GM19324 (cell line): Measurements from ENCODE around the gene ZNF396.

Experiments
- ATAC-seq: cut with Tn5 transposase; IDR thresholded peaks from one replicate; pipeline ENCODE4 v1.9.1; 2021; ENCODE audit warnings: mild to moderate bottlenecking, moderate library complexity; ENCODE audit not compliant: unreplicated experiment, low FRiP score

The ZNF396 gene

DNA sequence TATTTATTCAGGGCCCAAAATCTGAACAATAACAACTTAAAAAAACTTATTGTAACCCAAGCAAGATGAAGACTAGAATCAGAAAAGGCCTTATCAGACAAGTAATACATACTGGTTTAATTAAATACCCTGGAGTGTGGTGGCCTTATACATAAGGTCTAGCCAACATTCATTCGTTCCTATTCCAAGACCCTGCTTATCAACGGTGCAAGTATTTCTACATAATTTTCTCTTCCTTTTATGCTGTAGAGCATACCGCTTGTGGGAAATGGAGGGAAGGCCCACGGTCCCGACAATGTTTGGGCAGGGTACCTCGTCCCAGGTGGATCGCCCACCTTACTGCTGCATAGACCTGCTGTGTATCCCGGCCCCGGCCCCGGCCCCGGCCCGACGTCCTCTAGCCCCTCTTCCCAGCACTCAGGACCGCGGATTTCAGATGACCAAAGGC is 33.6 kb downstream of the ZNF396 start:
- ATAC-seq = no peak

DNA sequence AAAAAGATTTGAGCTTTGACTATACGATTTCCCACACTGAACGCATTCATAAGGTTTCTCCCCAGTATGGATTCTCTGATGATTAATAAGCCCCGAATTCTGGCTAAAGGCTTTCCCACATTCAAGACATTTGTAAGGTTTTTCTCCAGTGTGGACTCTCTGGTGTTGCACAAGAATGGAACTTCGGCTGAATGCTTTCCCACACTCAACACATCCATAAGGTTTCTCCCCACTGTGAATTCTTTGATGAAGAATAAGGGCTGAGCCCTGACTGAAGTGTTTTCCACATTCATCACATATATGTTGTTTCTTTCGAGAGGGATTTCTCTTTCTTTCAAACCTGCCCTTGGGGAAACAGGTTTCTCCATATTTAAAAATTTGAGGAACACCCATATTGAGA is 39.9 kb downstream of the ZNF396 start:
- ATAC-seq = no peak

DNA sequence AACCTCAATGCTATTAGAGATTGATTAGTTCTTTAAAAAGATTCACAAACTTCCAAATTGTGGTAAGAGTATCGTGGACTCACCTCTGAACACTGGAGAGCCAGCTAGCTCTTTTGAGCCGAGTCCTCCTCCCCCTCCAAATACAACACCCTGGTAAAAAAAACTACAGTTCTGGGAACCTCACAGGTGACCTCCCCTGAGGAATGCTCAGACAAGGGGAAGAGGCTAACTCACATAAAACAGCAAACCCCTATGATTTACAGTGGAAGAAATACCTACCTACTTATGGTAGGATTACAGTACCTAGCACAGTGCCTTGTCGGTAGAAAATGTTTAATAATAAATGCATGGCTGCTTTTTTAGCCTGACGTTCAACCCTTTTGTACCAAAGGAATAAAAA is 41.3 kb downstream of the ZNF396 start:
- ATAC-seq = no peak

DNA sequence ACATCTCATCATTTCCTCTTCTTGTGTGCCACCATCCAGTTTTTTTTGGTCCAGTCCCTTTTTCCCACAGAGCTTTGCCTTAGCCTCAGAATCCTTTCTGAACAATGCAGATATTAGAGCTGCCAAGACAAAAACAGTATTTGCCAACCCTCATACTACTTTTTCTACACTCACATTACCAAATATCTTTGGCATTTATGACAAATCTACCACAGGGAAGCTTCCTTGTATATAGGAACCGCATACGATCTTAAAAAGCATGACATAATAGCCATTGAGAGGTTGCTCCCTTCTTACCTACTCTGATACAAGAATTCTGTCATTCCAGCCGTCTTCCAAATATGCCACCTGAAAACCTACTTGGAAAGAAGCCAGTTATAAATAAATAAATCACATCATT is 42.3 kb downstream of the ZNF396 start:
- ATAC-seq = no peak

DNA sequence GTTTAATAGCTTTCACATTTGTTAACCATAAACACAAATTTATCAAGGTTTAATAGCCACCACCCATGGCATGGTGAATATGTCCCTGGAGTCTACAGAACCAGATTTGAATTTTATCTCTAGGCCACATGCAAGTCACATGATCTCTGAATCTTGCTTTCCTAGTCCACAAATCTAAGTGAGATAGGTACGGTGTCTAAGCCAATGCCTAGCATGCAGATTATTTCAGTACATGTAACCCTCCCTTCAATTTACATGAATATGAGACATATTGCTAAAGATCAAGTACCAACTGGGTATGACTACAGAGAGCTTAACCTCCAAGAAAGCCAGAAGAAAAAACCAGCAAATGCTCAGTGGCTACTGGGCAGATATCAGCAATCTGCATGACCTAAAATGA is 42.9 kb downstream of the ZNF396 start:
- ATAC-seq = no peak

DNA sequence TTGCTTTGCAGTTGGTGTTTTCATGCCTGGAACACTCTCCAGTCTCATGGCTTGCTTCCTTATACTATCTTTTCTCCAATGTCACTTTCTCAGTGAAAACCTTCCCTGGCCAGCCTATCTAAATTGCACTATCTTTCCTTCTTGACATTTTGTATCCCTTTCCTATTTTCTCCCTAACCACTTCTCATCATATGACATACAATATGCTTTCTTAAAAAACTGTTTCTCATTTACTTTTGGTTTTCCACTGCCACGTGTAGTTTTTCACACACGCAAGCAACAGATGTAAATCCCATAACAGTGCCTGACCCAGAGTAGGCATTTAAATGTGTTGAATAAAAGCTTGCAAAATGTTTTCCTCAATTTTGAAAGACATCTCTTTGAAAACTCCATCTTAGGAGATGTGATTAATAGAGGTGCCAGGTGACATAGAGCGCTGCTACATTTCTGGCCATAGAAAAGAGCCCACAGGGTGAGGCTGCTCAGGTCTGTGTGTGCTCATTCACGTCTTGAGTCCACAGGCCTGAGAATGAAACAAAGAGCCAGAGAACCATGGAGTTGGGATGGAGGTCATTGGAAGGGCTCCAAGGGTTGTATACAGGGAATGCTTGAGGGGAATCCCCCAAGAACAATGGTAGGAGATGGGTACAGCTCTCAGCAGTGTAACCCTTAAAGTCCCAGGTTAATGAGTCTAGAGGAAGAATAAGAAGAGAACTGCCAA is 45.6 kb downstream of the ZNF396 start:
- ATAC-seq = no peak

DNA sequence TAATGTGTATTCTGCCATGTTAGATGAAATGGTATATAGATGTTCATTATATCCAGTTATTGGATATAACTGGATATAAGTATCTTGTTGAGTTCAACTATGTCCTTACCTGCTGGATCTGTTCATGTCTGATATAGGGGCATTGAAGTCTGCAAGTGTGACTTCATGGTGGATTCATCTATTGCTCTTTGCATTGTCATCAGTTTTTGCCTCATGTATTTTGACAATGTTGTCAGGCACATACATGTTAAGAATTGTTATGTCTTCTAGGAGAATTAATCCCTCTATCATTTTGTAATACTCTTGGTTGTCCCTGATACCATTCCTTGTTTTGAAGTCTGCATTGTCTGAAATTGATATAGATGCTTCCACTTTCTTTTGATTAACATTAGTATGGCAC is 48.3 kb downstream of the ZNF396 start:
- ATAC-seq = no peak

DNA sequence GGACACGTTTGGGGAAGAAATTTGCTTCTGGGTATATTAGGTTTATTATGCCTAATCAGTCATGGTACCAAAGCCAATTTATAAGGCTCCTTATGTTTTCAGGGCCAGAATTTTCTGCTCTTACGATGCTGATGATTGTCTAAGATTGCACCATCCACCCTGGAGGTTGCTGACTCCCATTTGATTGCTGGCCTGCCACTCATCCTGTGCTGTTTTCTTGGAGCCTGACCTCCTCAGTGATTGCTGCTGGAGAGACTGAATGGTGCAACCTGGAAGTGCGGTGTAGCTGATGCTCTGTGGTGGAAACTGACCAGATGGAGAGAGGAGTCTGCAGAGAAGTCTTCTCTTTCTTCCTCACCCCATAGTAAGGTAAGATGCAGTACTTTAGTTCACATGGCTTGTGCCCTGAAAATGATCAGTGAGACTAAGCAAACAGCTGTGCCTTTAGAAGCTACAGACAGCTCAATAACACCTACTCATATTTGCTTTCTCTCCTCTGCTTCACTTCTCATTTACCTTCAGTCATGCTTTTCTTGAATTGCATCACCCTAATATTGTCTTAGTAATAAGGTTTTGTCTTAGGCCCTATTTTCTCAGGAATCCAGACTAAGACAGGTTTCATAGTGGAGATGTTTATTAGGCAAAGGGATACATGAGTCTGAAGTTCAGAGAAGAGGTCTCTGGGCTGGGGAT is 50.3 kb downstream of the ZNF396 start:
- no peak for ATAC-seq

DNA sequence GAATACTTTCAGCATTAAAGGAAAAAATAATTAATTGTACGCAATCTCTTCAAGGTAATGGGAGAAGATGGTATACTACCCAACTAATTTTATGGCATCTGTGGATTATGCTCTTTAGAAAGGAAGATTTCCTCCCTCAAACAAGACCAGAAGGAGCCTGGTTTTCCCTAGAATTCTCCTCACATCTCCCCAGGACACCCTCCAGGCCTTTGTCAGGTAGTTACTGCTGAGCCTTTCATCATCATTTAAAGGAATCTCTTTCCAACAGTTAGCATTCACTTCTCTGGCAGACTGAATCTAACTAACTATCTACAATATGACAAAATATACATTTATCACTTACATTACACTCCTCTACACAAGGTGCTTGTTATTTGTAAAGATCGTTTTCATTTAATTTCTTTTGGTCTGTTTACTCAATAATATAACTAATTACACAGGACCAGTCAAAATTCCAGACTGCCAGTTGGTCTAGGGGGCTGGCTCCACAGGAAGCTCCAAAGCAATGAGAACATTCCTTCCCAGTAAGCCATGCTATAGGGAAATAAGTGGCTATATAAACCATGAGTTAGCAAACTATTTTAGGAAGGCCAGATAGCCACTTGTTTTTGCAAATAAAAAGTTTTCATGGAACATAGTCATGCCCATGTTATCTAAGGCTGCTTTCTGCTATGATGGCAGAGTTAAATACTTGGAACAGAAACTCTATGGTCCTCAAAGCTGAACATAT is 52.0 kb downstream of the ZNF396 start:
- ATAC-seq = no peak

DNA sequence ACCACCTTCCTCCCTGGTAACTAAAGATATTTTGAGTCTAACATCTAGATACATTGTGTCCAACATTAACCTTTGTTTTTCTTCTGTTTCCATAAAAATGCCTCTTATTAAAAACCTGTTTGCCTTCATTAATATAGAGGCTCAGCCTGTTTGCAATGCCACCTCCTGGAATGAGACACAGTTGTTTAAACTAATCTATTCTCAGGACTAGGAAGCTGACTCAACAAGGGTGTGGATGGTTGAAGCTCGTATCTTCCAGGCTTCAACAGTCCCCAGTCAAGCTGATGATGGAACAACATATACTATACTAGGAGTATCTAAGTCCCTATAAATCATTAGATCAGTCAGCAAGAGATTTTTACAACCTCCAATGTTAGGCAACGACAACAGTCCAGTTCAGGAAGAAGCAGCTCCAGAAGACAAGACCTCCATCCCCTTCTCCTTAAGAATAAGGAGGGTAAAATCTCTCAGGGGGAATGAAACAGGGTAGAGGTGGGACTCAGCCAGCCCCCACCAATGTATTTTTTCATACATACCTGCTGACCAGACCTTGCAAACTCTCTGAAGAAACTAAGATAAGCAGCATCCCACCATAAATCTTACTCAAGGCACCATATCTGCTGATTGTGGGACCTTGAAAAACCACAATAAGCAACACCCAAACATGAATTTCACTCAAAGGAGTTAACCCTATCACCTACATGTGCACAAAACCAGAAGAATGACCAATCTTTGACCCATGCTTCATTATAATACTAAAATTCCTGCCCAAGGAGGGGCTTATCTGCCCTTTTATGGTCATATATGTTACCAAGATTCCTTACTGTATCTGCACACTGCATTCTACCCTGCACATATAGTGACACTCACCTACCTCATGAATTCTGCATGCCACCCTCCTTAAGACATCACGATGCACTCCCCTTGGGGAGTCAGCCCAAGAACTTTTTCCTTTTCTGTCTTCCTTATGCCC is 54.4 kb downstream of the ZNF396 start:
- ATAC-seq = no peak
